Fibroblast of skin of right quadriceps (primary cell): ENCODE results near the gene ADGRV1.
"Not testable (repeated sequence)": the region's sequence is repeated elsewhere in the genome, so short reads cannot be mapped to it uniquely, and the experiment has no call there.

Source experiments
- DNase-seq: peaks from one replicate; pipeline ENCODE4 v3.0.0-alpha.2; 2013

The ADGRV1 gene

DNA sequence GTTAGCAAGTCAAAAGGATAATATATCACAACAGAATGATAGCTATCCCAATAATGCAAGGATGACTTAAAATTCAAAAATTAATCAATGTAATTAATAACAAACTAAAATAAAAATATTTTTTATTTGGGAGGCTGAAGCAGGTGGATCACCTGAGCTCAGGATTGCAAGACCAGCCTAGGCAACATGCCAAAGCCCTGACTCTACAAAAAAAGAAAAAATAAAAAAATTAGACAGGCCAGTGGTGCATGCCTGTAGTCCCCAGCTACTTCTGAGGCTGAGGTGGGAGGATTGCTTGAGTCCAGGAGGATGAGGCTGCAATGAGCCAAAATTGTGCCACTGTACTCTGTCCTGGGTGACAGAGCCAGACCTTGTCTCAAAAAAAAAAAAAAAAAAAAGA, 399.3 kb downstream of the ADGRV1 start:
- DNase-seq, result no peak

- DNase-seq, result no peak
These were observed 400.7 kb downstream of the ADGRV1 start for GRCh38 chr5:90959262-90959661.

GRCh38 chr5:90962481-90962880, 403.9 kb downstream of the ADGRV1 start:
- DNase-seq, result no peak

DNA sequence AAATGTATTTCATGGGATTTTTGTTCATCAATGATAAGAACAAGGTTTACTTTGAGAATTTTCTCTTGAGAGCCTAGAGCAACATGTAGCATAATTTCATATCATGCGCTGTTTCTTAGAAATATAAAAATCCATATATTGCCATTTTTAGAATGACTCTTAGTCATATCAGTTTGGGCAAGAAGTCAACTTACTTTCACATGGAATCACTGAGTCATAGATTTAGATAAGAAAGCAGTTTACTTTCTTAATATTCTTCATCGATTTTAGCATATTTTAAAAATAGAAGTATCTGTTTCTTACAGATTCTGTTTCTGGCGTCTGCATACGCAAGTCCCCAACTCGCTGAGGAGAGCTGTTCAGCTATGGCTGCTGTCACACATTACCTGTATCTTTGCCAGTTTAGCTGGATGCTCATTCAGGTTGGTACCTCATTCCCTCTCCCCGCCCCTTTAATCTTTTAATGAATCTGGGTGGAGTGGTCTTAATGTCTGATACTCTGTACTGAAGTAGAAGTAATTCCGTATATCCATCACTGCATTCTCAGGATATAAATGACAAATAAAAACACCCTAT, 406.6 kb downstream of the ADGRV1 start:
- no peak for DNase-seq

GRCh38 chr5:90967443-90967842, 408.8 kb downstream of the ADGRV1 start:
- DNase-seq, result no peak

GRCh38 chr5:90967851-90968250, 409.3 kb downstream of the ADGRV1 start:
- DNase-seq, result no peak

GRCh38 chr5:90968319-90968718, 409.7 kb downstream of the ADGRV1 start:
- peak; percentile 6 for DNase-seq

DNA sequence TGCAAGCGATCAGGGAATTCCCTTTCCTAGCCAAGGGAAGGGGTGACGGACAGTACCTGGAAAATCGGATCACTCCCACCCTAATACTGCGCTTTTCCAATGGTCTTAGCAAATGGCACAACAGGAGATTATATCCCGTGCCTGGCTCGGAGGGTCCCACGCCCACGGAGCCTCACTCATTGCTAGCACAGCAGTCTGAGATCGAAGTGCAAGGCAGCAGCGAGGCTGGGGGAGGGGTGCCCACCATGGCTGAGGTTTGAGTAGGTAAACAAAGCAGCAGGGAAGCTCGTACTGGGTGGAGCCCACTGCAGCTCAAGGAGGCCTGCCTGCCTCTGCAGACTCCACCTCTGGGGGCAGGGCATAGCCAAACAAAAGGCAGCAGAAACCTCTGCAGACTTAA, 411.3 kb downstream of the ADGRV1 start:
- not testable (repeated sequence) for DNase-seq

- no peak for DNase-seq
These were observed 422.6 kb downstream of the ADGRV1 start for GRCh38 chr5:90981177-90981576.

- no peak for DNase-seq
These were observed 423.2 kb downstream of the ADGRV1 start for GRCh38 chr5:90981821-90982220.

GRCh38 chr5:90982576-90982975, 424.0 kb downstream of the ADGRV1 start:
- peak; percentile 43 for DNase-seq

- peak; percentile 88 for DNase-seq
These were observed 424.6 kb downstream of the ADGRV1 start for GRCh38 chr5:90983148-90983547.

- DNase-seq, result peak; percentile 32
These were observed 425.1 kb downstream of the ADGRV1 start for GRCh38 chr5:90983711-90984124.

- no peak for DNase-seq
These were observed 426.7 kb downstream of the ADGRV1 start for GRCh38 chr5:90985341-90985740.

DNA sequence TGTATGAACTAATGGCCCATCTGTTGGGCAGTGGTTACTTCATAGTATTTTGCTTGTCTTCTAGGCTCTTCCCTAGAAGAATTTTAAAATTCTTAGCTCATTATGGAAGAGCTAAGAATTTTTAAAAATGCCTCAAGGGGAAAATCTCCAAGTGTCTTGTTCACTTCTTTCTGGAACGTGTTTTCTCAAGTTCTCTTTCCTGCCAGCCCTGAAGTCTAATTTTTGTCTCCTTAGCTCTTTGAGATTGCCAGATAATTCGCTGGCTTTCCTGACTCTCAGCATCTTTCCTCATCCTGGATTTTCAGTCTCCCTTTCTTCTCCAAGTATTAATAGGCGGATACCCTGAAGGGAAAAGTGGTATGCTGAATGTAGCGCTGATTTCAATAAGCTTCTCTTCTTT, 429.1 kb downstream of the ADGRV1 start:
- no peak for DNase-seq

DNA sequence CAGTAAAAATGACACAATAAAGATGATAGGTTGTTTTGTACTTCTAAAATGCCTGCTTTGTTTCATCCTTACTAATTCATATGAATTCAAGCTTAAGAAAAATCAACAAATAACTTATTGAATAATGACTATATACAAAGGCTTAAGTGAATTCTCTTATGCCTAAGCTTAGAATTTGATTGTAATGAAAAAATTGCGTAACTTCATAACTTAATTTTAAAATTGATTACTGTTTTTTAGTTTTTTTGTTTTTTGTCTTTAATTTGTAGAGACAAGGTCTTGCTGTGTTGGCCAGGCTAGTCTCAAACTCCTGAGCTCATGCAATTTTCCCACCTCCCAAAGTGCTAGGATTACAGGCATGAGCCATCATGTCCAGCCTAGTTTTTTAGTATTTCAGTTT, 432.6 kb downstream of the ADGRV1 start:
- DNase-seq, result no peak

DNA sequence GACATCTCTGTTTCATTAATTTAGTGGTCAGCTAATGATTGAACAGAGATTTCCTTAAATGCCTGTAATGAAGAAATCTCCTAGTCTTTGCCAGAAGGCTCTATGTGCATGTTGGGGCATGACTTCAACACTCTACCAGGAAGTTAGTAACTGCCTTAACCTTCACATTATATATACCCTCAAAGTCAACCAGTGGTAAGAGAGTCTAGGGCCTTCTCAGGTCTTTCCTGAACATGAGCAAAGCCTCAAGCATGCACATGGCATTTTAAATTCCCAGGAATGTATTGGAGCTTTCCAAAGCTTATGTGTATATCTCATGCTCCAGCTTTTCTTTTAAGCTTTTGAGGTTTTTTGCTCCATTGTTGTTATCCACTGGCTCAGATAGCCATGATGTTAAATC, 436.2 kb downstream of the ADGRV1 start:
- no peak for DNase-seq

GRCh38 chr5:90996089-90996488, 437.5 kb downstream of the ADGRV1 start:
- no peak for DNase-seq

DNA sequence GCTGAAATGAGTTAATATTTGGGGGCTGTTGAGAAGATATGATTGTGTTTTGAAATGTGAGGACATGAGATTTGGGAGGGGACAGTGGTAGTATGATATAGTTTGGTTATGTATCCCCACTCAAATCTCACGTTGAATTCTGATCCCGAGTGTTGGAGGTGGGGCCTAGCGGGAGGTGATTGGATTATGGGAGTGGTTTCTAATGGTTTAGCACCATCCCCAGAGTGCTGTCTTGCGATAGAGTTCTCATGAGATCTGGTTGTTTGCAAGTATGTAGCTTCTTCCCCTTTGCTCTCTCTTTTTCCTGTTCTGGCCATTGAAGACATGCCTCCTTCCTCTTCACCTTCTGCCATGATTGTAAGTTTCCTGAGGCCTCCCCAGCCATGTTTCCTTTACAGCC, 438.5 kb downstream of the ADGRV1 start:
- DNase-seq, result no peak

DNA sequence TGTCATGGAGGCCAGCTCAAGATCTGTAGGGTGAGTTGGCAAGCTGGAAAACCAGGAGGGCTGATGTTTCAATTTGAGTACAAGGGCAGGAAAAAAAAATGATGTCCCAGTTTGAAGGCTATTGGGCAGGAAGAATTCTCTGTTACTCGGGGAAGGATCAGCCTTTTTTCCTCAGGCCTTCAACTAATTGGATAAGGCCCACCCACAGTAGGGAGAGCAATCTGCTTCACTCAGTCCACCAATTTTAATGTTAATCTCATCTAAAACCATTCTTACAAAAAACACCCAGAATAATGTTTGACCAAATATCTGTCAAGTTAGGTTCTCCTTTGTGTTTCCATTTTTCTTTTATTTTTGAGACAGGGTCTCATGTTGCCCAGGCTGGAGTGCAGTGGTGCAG, 442.1 kb downstream of the ADGRV1 start:
- DNase-seq, result no peak

DNA sequence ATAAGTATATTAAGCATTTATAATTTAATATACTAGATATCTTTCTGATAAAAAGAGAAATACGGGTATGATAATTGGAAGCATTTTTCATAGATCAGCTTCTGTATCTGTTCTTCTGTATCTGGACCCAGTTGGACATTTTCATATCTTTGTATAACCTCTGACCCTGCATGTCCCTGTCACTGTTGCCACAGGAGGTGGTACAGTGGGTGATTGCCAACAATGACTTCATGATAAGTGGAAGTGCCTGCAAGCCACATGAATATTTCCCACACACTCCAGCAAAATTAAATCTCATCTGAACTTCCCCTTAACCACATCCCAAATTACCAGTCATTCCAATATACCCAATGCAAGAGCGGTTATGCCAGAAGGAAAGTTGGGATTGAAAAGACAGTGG, 448.1 kb downstream of the ADGRV1 start:
- no peak for DNase-seq

- DNase-seq, result no peak
These were observed 448.7 kb downstream of the ADGRV1 start for GRCh38 chr5:91007251-91007650.

- DNase-seq, result no peak
These were observed 449.3 kb downstream of the ADGRV1 start for GRCh38 chr5:91007780-91008402.

- no peak for DNase-seq
These were observed 451.5 kb downstream of the ADGRV1 start for GRCh38 chr5:91010090-91010489.

- no peak for DNase-seq
These were observed 452.4 kb downstream of the ADGRV1 start for GRCh38 chr5:91011029-91011428.
